HG03025 (cell line): Measurements from ENCODE around the gene SIN3B.

Source experiments
- ATAC-seq: cut with Tn5 transposase; IDR thresholded peaks from one replicate; pipeline ENCODE4 v1.9.1; 2021; ENCODE audit warnings: mild to moderate bottlenecking, moderate library complexity; ENCODE audit not compliant: unreplicated experiment, low FRiP score

Gene SIN3B

GRCh38 chr19:16901491-16902175 lies 72.4 kb downstream of the SIN3B start:
- ATAC-seq: no peak

- no peak for ATAC-seq
Observed at GRCh38 chr19:16902545-16902944, 73.3 kb downstream of the SIN3B start.

- ATAC-seq: no peak
Observed at GRCh38 chr19:16903347-16903746, 74.1 kb downstream of the SIN3B start.

- no peak for ATAC-seq
Observed at GRCh38 chr19:16904599-16904998, 75.4 kb downstream of the SIN3B start.

- no peak for ATAC-seq
Observed at GRCh38 chr19:16908759-16909158, 79.6 kb downstream of the SIN3B start.

- no peak for ATAC-seq
Observed at GRCh38 chr19:16911046-16911445, 81.8 kb downstream of the SIN3B start.

GRCh38 chr19:16912780-16913179 lies 83.6 kb downstream of the SIN3B start:
- no peak for ATAC-seq

GRCh38 chr19:16914421-16914820 lies 85.2 kb downstream of the SIN3B start:
- no peak for ATAC-seq

GRCh38 chr19:16915135-16915534 lies 85.9 kb downstream of the SIN3B start:
- ATAC-seq: no peak

GRCh38 chr19:16915734-16916133 lies 86.5 kb downstream of the SIN3B start:
- no peak for ATAC-seq

- no peak for ATAC-seq
Observed at GRCh38 chr19:16917401-16917800, 88.2 kb downstream of the SIN3B start.

GRCh38 chr19:16919496-16919895 lies 90.3 kb downstream of the SIN3B start:
- no peak for ATAC-seq

GRCh38 chr19:16920816-16921529 lies 91.8 kb downstream of the SIN3B start:
- no peak for ATAC-seq

- ATAC-seq: no peak
Observed at GRCh38 chr19:16921766-16922591, 92.8 kb downstream of the SIN3B start.

GRCh38 chr19:16922592-16922934 lies 93.4 kb downstream of the SIN3B start:
- ATAC-seq: no peak

GRCh38 chr19:16922949-16923348 lies 93.8 kb downstream of the SIN3B start:
- no peak for ATAC-seq

GRCh38 chr19:16927883-16928282 lies 98.7 kb downstream of the SIN3B start:
- ATAC-seq: no peak

- ATAC-seq: no peak
Observed at GRCh38 chr19:16928351-16928750, 99.2 kb downstream of the SIN3B start.

- ATAC-seq: no peak
Observed at GRCh38 chr19:16928916-16929315, 99.7 kb downstream of the SIN3B start.
